GM19328 (cell line): Measurements from ENCODE around the gene HLX.

Experiments used
- ATAC-seq: cut with Tn5 transposase; IDR thresholded peaks from one replicate; pipeline ENCODE4 v1.9.1; 2021; ENCODE audit warnings: mild to moderate bottlenecking, moderate library complexity; ENCODE audit not compliant: unreplicated experiment

Gene HLX

DNA sequence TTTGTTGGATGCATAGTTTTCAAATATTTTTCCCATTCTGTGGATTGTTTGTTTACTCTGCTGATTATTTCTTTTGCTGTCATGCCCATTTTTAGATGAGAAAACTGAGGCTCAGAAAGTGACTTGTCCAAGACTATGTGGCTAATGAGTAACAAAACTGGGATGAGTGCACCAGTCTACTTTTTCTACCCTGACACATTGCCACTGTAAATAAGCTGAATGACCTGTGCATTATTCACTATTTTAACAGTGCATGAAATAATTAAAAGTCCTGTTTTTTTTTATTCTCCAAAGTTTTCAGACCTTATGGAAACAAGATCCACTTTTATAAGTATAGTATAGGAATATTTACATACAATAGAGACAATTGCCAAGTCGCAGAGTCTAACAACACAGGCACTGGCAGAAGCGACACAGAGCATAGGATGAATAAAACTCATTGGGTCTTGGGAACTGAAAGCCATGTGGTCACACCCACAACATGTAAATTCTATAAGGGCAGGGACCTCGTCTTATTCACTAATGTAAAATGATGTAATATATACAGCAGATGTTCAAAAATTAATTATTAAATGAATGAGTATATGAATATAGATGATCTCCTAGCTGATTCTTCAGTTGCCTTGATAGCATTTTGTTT is 45.2 kb downstream of the HLX start:
- no peak for ATAC-seq

- no peak for ATAC-seq
These were observed 46.5 kb downstream of the HLX start for GRCh38 chr1:220925707-220926106.

DNA sequence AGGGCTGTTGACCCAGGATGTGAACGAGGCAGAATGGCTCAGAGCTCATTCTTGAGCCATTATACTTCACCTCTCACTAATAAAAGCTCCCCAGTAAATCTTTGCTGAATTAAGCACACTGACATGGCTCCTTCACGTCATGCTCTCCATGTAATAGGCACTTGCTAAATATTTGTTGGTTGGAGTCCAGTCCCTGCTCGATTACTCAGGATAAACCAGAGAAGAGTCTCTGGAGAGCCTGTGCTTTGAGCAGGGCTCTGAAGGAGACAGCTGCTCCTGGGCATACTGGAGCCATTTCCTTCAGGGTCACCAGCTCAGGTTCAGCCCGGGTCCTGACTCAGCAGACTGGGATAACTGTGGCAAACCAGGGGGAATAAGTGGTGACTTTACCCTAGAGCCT is 46.9 kb downstream of the HLX start:
- no peak for ATAC-seq

GRCh38 chr1:220927442-220927841 is 48.2 kb downstream of the HLX start:
- no peak for ATAC-seq

- no peak for ATAC-seq
These were observed 49.1 kb downstream of the HLX start for GRCh38 chr1:220928320-220928719.

GRCh38 chr1:220928725-220929300 is 49.6 kb downstream of the HLX start:
- ATAC-seq: no peak

DNA sequence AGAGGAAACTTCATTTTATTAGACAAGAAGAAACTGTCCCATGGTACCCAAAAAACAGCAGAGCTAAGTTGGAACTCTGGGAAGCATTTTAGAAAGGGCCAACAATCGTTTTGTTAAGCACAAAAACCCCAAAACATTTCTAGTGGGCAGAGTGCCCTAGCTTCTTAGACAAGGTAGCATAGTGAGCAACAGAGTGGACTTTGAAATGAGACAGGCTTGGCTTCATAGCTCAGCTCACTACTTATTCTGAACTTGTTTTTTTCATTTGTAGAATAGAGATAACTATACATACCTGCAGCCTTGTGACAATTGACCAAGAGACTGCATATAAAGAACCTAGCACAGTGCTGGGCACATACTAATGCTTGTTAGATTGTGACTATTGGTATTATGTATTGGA is 50.1 kb downstream of the HLX start:
- no peak for ATAC-seq
